Suprapubic skin (tissue), 3 donors: ENCODE measurements around the gene SUPT20H.

Experiments
- CTCF ChIP-seq, 2 donors: fragments of 200-600 bp in 1 of 2; fragments of 450-650 bp in 1 of 2; sonication (generic) in 1 of 2; IDR thresholded peaks; one replicate each; pipeline ENCODE4 v1.5.1; 2016 to 2019; ENCODE audit warnings: antibody characterized with exemption in 2 of 2, mild to moderate bottlenecking in 1 of 2, moderate library complexity in 1 of 2
- POLR2AphosphoS5 ChIP-seq, 3 donors: sonication (generic); formaldehyde crosslinking; IDR thresholded peaks; one replicate each; pipeline ENCODE4 v1.6.1; 2017; ENCODE audit warnings: antibody characterized with exemption in 3 of 3

DNA sequence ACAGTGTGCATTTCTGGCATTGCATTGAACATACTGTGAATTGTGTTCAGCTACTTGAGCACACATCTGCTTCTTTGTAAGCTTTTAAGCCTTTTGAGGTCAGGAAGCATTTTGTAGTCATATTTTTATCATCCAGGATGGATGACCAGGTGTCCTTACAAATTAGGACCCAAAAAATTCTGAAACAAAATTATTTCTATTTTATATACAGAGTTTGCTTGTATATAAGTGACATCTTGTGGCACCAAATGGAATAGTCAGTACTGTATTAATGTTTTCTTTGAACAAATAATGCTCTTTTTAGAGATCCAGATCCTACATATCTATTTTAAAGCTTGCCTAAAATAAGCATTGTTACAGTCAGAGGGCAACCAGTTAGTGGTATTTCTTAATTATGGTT lies 9.5 kb upstream of the SUPT20H start:
- no peak for TF ChIP-seq CTCF (IDR thresholded peaks at IDR 0.05)
- TF ChIP-seq POLR2AphosphoS5 (IDR thresholded peaks at IDR 0.05): no peak
